SKM-1 (cell line): ENCODE measurements around the gene ADGRD1.

Source experiments
- DNase-seq: peaks from one replicate; lab custom pipeline; 2025; ENCODE audit not compliant: unreplicated experiment; lab: John Stamatoyannopoulos, UW

Gene ADGRD1

DNA sequence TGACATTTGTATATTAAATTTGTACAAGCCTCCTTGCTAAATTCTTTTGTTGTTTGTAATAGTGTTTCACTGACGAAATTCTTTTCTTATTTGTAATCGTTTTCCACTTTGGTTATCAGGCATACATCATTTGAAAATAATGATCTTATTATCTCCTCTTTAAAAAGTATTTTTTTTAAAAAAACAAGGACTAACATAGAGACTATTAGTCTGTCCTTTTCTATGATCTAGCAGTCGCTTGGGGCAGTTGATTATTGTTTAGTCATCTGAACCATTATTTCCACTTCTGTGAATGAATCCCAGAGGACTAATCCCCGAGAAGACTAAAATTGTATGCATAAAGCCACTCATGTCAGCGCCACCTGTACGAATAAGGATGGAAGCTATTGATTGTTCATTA lies 11.5 kb downstream of the ADGRD1 start:
- no peak for DNase-seq

DNA sequence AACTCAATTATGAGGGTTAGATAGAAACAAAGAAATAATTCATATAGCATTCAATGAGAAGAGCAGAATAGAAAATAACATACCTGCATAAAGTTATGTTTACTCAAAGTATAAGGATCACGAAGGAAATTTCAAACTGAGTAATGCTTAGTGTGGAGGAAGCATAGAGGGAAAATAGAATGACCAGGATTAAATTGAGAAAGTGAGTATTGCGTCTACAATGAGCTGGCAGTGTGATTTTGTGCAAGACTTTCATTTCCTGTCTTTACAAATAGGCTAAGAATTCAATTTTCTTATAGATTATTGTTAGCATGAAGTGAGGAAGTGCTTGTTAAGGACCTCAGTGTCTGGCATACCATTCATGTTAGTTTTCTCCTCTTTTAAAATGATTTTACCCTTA lies 12.0 kb downstream of the ADGRD1 start:
- DNase-seq: peak; percentile 3

DNA sequence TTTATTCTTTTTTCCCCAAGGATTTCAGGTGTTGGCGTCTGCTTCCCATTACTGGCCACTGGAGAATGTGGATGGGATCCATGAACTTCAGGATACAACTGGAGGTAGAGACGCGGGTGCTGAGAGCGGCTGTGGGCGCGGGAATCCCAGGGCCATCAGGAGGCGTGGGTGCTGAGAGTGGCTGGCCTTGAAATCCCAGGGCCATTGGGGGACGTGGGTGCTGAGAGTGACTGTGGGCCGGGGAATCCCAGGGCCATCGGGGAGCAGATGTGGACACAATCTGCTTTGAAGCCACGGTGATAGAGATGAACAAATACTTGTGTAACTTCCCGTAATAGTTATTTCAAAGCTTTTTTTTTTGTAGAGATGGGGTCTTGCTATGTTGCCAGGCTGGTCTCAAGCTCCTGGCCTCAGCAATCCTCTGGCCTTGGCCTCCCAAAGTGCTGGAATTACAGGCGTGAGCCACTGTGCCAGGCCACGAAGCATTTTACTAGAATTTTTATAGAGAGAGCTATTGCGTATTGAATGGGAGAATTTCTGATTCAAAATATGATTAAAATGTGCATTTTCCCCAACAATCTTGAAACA lies 12.8 kb downstream of the ADGRD1 start:
- no peak for DNase-seq

DNA sequence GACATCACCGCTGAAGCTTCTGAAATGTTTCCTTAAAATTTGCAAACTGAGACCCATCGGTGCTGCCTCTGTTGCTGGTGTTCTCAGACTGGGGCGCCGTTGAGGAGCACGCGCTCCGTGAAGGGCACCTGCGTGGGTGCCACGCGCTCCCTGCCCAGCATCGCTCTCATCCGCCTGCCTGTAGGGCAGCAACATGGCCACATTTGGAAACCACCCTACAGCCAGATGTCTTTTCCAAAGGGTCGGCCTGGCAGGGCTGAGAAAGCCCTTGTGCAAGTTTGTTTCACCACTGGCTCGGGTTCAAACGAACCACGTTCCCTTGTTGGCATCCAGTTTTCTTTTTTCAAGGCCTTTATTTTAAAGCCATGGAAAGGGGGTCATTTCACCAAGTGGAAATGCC lies 13.9 kb downstream of the ADGRD1 start:
- DNase-seq: no peak

DNA sequence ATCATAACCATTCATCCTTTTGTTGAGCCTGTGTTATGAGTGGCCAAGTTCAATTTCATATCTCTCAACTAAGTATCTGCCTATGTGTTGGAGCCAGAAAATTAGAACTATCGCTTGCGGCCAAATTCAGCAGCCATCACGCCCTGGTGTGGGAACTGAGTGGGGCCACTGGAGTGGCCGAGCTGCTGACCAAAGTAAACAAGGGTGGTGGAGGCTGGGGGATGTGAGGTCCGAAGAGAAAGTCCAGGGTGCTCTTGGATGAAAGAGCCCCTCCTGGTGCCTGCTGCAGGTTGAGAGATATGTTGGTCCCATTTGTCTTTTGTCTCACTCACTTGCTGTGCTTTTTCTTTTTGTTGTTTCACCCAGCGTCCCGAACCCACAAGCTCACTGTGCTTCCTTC lies 14.9 kb downstream of the ADGRD1 start:
- DNase-seq: no peak

GRCh38 chr12:130969223-130969622 lies 15.5 kb downstream of the ADGRD1 start:
- no peak for DNase-seq

GRCh38 chr12:130970165-130970907 lies 16.6 kb downstream of the ADGRD1 start:
- no peak for DNase-seq

DNA sequence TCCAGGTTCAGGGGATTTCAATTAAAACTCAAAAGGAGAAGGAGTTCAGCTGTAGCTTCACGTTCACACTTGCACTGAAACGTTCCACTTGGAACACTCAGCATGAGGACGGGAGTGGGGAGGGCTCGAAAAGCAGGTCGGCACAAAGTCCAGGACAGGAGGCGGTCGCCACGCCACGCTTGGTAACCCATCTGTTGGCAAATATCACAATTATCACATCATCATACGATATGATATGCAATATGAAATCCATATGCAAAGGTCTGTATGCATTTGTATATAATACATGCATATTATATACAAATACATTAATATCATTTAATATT lies 17.2 kb downstream of the ADGRD1 start:
- DNase-seq: no peak

DNA sequence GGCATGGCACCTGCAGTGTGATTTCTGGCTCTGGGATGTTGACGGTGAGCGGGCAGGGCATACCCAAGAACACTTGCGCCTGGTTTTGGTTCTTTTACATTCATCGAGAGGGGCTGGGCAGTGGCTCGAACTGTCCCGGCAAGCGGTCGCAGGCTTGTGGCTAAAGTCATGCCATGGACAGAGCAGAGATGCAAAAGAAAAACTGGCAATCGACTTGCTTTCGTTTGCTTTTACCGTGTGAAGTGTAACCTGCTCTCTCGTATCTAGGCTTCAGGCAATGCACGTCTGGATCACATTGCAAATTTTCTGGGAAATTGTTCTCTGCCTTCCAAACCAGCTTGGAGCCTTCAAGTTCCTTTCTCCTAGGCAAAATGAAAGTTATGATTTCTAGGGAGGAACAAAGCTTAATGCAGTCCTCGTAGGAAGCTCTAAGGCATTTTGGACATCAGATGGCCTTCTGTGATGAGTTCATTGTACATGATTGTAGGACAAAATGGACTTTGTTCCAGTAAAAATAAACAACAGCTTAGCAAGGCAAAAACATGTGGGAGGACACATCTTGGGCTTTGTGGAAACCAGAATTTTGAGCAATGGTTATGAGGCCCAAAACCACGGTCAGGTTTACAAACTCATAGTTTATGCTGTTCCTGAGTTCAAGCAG lies 18.3 kb downstream of the ADGRD1 start:
- no peak for DNase-seq

DNA sequence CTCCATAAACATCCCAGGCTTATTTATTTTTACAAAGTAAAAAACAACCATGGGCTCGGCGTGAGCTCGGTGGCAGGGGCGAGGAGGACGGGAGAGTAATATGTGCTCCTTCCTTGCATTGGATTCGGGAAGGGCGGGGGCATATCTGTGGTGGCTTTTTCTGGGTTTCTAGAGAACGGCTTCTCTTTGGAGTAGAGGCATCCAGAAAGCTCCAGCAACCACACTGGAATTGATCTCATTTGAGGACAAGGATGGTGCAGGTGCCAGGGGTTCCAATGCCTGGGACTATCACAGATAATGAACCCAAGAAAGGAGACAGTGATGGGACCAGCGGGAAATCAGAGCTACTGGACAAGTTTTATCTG lies 18.9 kb downstream of the ADGRD1 start:
- DNase-seq: no peak

- DNase-seq: no peak
Measured at GRCh38 chr12:130973109-130973508, 19.4 kb downstream of the ADGRD1 start.

GRCh38 chr12:130973906-130974305 lies 20.2 kb downstream of the ADGRD1 start:
- DNase-seq: no peak

DNA sequence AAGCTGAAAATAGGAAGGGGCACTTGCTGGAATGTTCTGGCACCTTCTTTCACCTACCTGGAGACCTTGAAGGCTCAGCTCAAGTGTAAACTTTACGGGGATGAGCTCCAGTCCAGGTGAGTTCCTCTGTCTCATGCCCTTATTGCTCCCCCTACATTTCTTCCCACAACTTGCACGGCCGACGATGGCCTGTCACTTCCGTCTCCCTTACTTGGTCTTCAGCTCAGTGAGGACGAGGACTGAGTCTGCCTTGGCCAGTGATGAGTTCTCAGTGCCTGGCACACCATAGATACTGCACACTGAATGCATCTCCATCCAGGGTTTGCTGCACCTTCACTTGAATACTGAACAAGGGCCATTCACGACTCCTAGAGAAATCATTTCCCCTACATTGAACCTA lies 21.4 kb downstream of the ADGRD1 start:
- DNase-seq: no peak

- DNase-seq: no peak
Measured at GRCh38 chr12:130976171-130976720, 22.5 kb downstream of the ADGRD1 start.

DNA sequence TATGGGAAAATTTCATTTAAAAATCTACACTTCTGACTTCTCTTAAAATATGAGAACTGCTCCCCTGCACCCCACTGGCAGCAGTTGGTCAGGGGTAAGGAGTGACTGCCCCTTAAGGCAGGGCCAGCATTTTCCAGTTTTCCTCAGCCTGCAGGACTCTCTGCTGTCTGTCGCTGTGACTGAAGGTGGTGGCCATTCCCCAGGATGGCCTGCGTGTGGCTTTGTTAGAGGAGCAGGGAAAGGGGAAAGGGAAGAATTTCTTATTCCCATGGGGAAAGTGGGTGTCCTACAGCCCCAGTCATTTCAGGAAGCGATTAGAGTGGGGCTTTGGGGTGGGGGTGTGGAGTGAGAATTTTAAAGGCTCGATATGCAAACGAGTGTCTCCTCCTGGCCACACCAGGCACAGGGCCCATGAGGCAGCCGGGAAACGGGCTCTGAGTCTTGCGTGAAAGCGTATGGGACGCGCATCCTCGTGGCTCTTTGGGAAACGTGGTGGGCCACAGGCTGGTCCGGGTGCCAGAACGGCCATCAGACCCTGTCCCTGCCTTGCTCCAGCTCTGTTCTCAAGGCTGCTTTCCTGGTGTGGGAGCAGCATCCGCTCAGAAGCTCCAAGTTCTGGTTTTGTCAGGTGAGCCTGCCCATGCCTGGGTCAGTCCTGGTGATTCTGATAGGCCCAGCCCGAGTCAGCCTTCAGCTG lies 23.5 kb downstream of the ADGRD1 start:
- no peak for DNase-seq

- DNase-seq: no peak
Measured at GRCh38 chr12:130977743-130978095, 24.0 kb downstream of the ADGRD1 start.

- no peak for DNase-seq
Measured at GRCh38 chr12:130978785-130979184, 25.1 kb downstream of the ADGRD1 start.

DNA sequence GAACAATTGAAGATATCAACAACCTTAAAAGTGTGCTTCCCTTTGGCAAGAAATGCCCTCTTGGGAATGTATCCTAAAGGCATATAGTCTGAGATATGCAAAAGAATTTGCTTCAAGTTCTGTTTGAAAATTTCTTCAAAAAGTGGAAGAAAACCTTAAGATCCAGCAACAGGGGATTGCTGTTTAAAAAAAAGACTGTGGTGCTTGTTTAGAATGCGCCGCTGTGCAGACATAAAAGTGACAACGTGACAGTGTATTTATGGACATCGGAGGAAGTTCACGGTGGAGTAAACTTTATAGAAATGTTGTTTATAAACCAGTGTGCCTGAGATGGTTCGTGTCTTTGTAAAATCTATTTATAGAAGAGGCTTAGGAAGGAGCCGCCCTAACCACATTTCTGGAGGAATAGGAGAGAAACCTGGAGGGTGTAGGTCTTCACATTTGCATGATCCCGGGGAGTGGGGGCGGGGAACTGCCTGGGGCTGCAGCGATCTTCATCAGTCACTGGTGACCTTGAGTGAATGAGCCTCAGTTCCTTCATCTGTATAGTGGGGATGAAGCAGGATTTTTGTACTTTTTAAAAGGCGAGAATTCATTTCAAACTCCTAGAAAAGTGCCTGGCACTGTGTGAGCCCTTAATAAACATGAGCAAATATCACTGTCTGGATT lies 27.5 kb downstream of the ADGRD1 start:
- no peak for DNase-seq

DNA sequence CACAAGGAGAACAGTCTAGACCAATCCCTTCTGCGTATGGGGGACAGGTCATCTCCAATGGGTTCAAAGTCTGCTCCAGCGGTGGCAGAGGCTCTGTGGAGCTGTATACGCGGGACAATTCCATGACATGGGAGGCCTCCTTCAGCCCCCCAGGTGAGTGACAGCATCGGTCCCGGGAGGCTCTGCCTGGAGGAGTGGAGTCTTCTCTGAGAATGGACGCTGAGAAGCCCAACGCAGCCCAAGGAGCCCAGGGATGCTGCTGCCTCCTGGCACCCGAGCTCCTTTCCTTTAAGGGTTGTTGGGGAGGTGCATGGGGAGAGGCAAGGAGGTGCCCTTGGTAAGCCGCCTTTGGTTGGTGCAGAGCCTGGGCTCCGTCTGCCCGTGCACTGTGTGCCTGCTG lies 28.2 kb downstream of the ADGRD1 start:
- no peak for DNase-seq

GRCh38 chr12:130982565-130983225 lies 29.0 kb downstream of the ADGRD1 start:
- DNase-seq: no peak
